Right hindlimb (tissue), 1 donor: ENCODE data around the gene NEU4.
"Not testable (repeated sequence)": the region's sequence is repeated elsewhere in the genome, so short reads cannot be mapped to it uniquely, and the experiment has no call there.

ENCODE experiments used
- DNase-seq: peaks from one replicate; pipeline ENCODE4 v3.0.0-alpha.2; 2018

NEU4 gene

DNA sequence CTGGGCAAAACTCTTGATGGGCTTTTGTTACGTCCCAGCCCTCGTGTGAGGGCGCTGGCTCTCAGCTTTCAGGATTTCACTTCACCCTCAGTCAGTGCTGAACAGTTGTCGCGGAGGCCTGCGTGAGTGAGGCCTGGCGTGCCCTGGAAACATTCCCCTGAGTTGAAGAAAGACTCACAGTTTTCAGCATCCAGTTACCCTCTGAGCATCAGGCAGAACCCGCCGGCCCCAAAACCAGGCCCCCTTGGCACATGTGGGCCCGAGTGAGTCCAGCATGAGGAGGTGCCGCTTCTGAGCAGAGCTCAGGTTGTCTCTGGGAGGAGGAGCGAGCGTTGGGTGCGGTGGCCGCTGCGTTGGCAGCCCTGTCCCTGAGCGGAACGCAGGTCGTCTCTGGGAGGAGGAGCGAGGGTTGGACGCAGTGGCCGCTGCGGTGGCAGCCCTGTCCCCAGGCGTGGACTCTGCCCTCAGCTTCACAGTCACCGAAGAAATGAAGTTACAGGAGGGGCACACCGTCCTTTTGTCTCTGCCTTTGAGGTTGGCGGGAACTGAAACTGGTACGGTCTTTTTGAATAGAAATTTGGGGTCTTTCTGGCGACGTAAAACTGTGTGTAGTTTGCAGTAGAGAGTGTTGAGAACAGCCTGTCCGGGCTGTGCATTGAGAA is at the start of gene NEU4:
Gene NEU4 (plus strand): TSS at position 473 of the 662 bp plus-strand sequence. CDS start 5,292 bp downstream, outside the sequence.
- DNase-seq: no peak

DNA sequence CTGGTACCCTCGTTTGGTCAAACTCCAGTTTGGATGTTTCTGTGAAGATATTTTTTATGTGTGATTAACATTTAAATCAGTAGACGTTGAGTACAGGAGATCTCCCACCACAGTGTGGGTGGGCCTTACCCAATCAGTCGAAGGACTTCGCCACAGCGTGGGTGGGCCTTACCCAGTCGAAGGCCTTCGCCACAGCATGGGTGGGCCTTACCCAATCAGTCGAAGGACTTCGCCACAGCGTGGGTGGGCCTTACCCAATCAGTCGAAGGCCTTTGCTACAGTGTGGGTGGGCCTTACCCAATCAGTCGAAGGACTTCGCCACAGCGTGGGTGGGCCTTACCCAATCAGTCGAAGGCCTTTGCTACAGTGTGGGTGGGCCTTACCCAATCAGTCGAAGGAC is 49.1 kb upstream of the NEU4 start:
- DNase-seq: not testable (repeated sequence)

DNA sequence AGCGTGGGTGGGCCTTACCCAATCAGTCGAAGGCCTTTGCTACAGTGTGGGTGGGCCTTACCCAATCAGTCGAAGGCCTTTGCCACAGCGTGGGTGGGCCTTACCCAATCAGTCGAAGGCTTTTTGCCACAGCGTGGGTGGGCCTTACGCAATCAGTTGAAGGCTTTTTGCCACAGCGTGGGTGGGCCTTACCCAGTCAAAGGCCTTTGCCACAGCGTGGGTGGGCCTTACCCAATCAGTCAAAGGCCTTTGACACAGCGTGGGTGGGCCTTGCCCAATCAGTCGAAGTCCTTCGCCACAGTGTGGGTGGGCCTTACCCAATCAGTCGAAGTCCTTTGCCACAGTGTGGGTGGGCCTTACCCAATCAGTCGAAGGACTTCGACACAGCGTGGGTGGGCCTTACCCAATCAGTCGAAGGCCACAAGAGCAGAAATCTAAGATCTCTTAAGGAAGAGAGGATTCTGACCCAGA is 48.7 kb upstream of the NEU4 start:
- DNase-seq: peak; percentile 18

DNA sequence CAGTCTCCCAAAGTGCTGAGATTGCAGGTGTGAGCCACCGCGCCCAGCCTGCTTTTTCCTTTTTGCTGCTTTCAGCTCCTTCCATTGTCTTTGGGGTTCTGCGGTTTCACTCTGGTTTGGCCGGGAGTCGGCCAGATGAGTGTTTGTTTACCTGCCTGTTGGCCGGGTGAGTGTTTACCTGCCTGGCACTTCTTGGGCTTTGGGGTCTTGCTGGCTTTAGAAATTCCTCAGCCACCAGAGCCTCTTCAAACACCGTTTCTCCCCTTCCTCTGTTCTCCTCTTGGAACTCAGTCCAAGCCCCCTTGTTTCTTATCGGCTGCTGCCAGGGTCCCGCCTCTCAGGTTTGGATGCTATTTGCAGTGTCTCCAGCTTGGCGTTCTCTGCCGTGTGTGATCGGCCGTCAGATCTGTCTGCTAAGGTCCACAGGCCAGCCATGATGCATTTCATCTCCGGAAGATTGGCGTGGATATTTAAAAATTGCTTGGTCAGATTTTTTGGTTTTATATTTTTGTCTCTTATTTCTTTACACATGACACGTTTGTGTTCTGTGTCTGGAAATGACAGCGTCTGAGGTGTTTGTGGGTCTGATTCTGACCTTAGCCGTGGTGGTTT is 46.6 kb upstream of the NEU4 start:
- DNase-seq: peak; percentile 13

DNA sequence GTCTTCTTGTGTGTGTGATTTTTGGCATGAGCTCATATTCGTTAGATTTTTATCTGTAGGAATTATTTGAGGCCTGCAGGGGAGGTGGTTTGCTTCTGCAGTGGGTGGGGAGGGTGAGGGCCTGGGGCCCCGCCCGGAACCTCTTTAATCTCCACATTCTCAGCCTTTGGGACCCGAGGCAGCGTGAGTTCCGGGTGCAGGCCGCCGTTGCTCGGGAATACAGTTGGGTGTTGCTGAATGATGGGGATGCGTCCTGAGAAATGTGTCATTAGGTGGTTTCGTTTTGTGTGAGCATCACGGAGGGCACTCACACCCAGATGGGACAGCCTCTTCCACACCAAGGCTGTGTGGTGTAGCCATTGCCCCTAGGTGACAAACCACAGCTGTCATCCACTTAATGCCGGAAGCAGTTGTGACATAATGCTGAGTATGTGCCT is 46.0 kb upstream of the NEU4 start:
- DNase-seq: no peak

GRCh38 chr2:241763551-241764274 is 45.3 kb upstream of the NEU4 start:
- peak; percentile 10 for DNase-seq

- peak; percentile 17 for DNase-seq
These were observed 44.4 kb upstream of the NEU4 start for GRCh38 chr2:241764275-241765241.

DNA sequence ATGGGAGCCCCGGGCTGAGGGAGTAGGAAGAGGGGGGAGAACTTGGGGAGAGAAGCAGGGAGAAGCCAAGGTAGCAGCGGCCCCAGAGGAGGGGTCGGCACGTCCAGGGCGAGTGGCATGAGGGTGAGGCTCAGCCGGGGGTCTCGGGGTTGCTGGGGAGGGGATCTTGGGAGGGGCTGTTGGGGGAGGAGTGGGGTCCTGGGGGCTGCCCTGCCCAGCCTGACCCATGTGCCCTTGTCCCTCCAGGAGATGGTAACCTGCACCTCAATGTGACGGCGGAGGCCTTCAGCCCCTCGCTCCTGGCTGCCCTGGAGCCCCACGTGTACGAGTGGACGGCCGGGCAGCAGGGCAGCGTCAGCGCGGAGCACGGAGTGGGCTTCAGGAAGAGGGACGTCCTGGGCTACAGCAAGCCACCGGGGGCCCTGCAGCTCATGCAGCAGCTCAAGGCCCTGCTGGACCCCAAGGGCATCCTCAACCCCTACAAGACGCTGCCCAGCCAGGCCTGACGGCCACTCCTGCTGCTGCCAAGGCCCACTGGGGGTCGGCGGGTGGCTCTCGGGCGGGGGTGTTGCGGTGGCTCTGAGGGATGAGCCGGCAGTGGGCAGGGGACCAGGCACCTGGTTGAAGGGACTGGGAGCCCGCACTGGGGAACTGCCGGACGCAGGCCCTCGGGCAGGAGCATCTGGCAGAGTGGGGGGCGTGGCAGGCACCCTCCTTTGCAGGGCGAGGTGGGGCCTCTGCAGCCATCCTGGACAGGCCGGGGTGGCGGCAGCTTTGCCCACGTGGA is 41.3 kb upstream of the NEU4 start:
- DNase-seq: no peak

DNA sequence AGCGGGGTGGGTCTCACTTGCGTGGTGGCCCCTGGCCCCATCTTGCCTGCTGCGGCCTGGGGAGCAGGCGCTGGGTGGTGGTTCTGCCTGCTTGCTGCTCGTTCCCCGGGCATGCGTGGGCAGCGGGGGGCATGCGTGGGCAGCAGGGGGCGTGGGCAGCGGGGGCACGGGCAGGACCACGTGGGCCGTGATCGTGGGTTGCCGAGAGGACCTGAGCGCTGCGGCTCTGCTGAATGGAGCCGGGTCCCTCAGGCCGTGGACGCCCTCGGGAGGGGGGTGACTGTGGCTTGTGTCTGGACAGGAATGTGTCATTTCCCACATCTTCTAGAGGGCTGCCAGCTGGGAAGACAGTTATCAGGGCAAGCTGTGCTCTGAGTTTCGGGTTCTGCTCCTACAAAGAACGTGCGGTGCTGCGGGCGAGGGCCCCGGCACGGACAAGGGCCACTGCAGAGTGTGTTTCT is 40.7 kb upstream of the NEU4 start:
- DNase-seq: no peak

GRCh38 chr2:241768850-241769249 is 40.1 kb upstream of the NEU4 start:
- no peak for DNase-seq

DNA sequence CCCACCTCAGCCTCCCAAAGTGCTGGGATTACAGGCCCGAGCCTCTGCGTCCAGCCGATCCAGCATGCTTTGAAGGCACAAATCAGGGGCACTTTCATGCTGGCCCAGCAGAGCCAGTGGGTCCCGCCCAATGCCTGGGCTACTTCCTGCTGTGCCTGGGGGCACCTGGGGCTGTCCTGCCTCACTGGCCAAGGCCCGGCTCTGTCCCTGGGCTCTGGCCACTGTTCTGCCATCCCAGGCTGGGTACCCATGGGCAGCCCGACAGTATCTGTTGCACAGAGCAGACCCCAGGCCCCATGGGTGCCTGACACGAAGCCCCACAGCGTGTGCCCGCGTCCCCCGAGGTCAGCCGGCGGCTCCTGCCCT is 39.2 kb upstream of the NEU4 start:
- no peak for DNase-seq

GRCh38 chr2:241770185-241770935 is 38.6 kb upstream of the NEU4 start:
- DNase-seq: no peak

DNA sequence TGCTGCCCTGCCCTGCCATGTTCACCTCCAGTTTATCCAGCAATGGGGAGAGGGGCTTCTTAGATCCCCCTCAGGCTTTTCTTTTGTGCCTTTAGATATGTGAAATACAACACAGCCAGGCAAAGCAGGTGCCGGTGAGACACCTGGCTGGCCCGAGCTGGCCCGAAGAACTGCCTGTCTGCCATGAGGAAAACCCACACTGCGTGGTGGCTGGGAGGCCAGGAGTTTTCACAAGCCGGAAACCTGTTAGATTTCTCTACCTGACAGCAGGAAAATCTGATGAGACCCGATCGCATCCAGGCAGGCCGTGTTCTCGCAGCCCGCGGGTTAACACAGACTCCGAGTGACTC is 38.1 kb upstream of the NEU4 start:
- DNase-seq: no peak

DNA sequence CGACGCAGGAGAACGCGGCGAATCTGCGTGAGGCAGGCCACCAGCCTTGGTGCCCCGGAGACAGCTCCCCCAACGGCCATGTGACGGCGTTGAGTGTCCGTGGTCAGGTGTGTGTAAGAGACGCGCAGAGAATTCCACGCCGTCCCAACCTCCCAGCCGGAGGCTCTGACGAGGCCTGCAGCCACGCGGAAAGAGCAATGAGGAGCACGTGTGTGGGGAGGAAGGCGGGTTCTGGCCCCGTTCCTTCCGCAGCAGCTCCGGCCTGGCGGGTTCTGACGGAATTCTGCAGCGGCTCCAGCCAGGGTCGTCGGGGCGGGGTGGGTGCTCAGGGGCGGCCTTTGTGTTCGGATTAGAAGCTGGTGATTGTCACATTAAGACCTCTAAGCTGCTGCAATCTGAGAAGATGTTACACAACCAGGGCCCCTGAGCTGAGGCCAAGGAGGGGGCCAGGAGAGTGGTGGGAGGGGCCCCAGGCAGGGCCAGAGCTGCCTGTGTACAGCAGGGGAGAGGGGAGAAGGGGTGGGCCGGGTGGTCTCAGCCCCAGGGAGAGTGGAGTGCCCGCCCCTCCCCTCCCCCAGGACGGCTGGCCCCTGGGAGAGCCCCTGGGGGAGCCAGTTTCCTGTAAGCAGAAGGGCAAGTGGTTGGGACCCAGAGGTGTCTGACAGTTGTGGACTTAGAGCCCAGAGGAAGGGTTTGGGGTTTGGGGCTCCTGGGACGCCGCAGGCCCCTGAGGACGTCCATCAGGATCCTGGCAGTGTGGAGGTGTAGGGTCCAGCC is 37.5 kb upstream of the NEU4 start:
- DNase-seq: peak; percentile 77

- DNase-seq: no peak
These were observed 36.9 kb upstream of the NEU4 start for GRCh38 chr2:241772063-241772499.

DNA sequence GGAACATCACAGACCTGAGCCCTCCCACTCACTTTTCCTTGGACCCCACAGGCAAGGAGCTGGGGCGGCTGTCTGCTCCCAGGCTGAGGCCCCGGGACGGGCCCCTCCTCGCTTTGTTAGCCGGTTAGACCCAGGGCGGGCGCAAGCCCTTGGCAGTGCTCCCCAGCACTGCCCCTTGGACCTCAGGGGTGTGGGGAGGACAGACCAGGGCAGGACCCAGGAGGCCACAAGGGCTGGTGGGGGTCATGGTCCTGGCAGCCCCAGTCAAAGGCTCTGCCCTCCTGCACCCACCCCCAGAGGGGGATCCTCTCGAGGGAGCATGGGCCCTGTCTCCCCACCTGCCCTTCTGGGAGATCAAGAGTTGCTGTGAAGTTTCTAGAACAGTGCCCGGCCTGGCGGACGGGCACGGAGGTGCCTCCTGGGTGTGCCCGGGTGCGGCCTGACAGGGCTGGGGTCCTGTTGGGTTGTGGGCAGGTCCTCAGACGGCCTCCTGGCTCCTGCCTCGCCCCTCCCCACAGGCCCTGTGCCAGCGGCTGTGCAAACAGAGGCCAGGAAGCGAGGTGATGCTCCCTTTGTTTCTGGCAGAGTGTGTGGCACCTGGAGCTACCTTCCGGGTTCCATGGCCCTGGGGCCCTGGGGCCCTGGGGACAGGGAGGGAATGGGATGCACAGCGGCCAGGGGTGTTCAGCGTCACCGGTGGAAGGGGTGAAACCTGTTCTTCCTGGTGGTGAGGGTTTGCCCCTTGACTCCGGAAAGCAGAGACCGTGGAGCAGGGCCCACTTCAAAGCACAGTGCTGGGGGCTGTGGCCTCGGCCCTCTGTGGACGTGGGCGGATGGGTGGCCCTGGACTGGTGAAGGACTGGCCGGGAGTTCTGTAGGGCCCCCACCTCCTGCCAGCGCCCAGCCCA is 35.2 kb upstream of the NEU4 start:
- DNase-seq: no peak

DNA sequence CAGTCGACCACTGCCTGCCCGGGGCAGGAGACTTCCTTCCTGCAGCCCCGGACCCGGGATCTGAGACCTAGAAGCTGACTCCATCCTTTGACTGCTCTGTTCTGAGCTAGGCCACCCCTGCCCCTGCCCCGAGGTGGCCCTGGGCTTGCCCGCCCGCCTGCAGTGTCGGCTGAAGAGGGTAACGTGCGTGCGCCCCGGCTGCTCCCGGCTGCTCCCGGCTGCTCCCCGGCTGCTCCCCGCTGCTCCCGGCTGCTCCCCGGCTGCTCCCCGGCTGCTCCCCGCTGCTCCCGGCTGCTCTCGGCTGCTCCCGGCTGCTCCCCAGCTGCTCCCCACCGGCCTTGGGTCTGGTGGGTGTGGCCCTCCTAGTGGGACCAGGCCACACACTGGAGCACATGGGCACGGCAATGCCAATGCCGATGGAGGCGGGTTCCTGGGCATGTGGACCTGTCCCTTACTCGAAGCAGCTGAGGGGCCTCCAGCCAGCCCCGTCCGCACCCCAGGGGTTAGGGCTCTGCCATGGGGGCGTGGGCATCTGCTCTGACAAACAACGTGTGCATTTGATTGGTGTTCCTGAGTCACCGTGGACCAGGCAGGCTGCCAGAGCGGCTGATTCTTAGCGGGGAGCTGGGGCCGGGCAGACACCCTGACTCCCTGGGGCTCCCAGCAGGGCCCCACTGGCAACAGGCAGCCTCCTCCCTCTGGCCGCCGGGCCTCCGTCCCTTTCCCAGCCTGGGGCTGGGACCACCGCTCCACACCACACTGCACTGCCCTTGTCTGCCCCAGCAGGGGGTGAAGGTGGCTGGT is 34.4 kb upstream of the NEU4 start:
- DNase-seq: no peak
